GM13977 (cell line): ENCODE data around the gene TEX19.
"Not testable (repeated sequence)": the region's sequence is repeated elsewhere in the genome, so short reads cannot be mapped to it uniquely, and the experiment has no call there.

Experiments used
- DNase-seq: peaks from one replicate; pipeline ENCODE4 v3.0.0; 2012; ENCODE audit warnings: low spot score
- CTCF ChIP-seq: IDR thresholded peaks from 2 replicates; pipeline ENCODE4 v1.5.1; 2012; ENCODE audit warnings: mild to moderate bottlenecking, control low read depth; ENCODE audit not compliant: insufficient read depth; ENCODE audit errors: extremely low read depth, missing control alignments
- in situ Hi-C: fragments of 300-500 bp; cut with MboI; formaldehyde crosslinking; loops from one replicate; pipeline ENCODE4 v1.12.0; 2022; ENCODE audit warnings: low sequenced_read_pairs, low pct_unique_long_range_greater_than_20kb, mixed read lengths, inconsistent platforms; ENCODE audit not compliant: unreplicated experiment

Gene TEX19

GRCh38 chr17:82380860-82381702 is 22.0 kb downstream of the TEX19 start:
- in situ Hi-C loops, result no loop called here
- no peak for DNase-seq

GRCh38 chr17:82381703-82382009 is 22.6 kb downstream of the TEX19 start:
- in situ Hi-C loops, DNase-seq: not testable (repeated sequence)

More at GRCh38 chr17:82380860-82381702, 22.0 kb downstream of the TEX19 start:
- no peak for TF ChIP-seq CTCF

- DNase-seq, in situ Hi-C loops: not testable (repeated sequence)
Observed at GRCh38 chr17:82382220-82382932, 23.3 kb downstream of the TEX19 start.

GRCh38 chr17:82382933-82383255 is 23.8 kb downstream of the TEX19 start:
- TF ChIP-seq CTCF, result no peak
- in situ Hi-C loops, result no loop called here

GRCh38 chr17:82383411-82383810 is 24.4 kb downstream of the TEX19 start:
- in situ Hi-C loops, result no loop called here
- no peak for DNase-seq
- no peak for TF ChIP-seq CTCF

More at GRCh38 chr17:82382933-82383255, 23.8 kb downstream of the TEX19 start:
- no peak for DNase-seq

- in situ Hi-C loops, result no loop called here
- TF ChIP-seq CTCF, result no peak
- no peak for DNase-seq
Observed at GRCh38 chr17:82384051-82384729, 25.1 kb downstream of the TEX19 start.

GRCh38 chr17:82384730-82385481 is 25.9 kb downstream of the TEX19 start:
- DNase-seq, result no peak
- no peak for TF ChIP-seq CTCF
- in situ Hi-C loops, result no loop called here
